GM12865 (cell line): ENCODE measurements around the gene CCDC12.

Experiments
- DNase-seq: peaks from one replicate; pipeline ENCODE4 v3.0.0; 2010; ENCODE audit warnings: low read depth
- H3K4me3 ChIP-seq: 2 replicates; pipeline ENCODE4 v1.5.1; 2011; ENCODE audit warnings: mild to moderate bottlenecking, low read depth, low read length, control low read depth
- TF ChIP-seq, protein P1 (sequence below): IDR thresholded peaks from 2 replicates; pipeline ENCODE4 v1.5.1; 2011; ENCODE audit warnings: low read length, control low read depth, low read depth, inconsistent platforms; ENCODE audit not compliant: insufficient read depth; ENCODE audit errors: missing control alignments

CCDC12 gene

GRCh38 chr3:46922871-46923558, 53.5 kb downstream of the CCDC12 start:
- H3K4me3 ChIP-seq, result no peak overlapping the region
- no peak for DNase-seq
- TF ChIP-seq, protein P1, sequence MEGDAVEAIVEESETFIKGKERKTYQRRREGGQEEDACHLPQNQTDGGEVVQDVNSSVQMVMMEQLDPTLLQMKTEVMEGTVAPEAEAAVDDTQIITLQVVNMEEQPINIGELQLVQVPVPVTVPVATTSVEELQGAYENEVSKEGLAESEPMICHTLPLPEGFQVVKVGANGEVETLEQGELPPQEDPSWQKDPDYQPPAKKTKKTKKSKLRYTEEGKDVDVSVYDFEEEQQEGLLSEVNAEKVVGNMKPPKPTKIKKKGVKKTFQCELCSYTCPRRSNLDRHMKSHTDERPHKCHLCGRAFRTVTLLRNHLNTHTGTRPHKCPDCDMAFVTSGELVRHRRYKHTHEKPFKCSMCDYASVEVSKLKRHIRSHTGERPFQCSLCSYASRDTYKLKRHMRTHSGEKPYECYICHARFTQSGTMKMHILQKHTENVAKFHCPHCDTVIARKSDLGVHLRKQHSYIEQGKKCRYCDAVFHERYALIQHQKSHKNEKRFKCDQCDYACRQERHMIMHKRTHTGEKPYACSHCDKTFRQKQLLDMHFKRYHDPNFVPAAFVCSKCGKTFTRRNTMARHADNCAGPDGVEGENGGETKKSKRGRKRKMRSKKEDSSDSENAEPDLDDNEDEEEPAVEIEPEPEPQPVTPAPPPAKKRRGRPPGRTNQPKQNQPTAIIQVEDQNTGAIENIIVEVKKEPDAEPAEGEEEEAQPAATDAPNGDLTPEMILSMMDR, result no peak

DNA sequence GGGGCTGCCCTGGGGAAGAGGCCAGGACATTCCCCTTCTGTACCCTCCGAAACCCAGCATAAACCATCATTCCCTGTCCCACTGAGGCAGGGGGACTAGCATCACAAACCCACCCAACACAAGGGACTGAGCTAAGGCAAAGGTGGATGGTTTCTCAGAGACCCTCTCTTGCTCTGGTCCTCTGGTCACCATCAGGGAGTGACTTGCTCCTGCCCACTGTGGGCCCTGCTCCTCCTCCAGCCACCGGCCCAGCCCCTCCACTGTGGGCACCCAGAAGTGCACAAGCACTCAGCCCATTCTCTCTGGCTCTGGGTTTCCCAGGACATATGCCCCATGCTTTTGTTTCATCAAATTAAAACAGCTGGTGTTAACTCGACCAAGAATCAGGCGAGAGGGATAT, 54.1 kb downstream of the CCDC12 start:
- no peak overlapping the region for H3K4me3 ChIP-seq
- DNase-seq, result no peak

GRCh38 chr3:46921871-46922271, 54.7 kb downstream of the CCDC12 start:
- TF ChIP-seq, protein P1, result no peak
- no peak for DNase-seq

More for the DNA sequence above, 54.1 kb downstream of the CCDC12 start:
- TF ChIP-seq, protein P1, result no peak

GRCh38 chr3:46921041-46921440, 55.5 kb downstream of the CCDC12 start:
- no peak overlapping the region for H3K4me3 ChIP-seq
- no peak for DNase-seq
- TF ChIP-seq, protein P1, result no peak

More at GRCh38 chr3:46921871-46922271, 54.7 kb downstream of the CCDC12 start:
- H3K4me3 ChIP-seq, result no peak overlapping the region

DNA sequence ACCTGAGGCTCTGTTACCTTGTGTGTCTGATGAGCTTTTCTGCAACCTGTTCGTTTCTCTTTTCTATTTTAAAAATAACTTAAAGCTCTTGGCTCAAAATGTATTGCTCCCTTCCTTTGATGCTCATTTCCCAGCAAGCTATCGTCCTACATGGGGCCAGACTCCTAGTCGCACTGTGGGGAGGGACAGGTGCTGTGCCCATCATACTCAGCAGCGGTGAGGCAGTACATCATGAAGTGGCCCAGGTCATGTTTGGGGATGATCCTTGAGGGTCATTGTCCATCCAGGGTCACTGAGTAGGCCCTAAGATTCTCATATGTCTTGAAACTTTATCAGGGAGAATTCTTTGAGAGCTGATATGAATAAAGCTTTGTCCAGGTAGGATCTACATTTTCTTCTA, 57.9 kb downstream of the CCDC12 start:
- no peak overlapping the region for H3K4me3 ChIP-seq
- no peak for DNase-seq
- TF ChIP-seq, protein P1, result no peak

GRCh38 chr3:46918202-46918601, 58.3 kb downstream of the CCDC12 start:
- H3K4me3 ChIP-seq, result no peak overlapping the region
- TF ChIP-seq, protein P1, result no peak
- no peak for DNase-seq

- no peak overlapping the region for H3K4me3 ChIP-seq
- TF ChIP-seq, protein P1, result no peak
- no peak for DNase-seq
Observed at GRCh38 chr3:46917257-46917656, 59.3 kb downstream of the CCDC12 start.
